NCI-H2227 (cell line): Measurements from ENCODE around the gene SERHL2.
"Not testable (repeated sequence)": the region's sequence is repeated elsewhere in the genome, so short reads cannot be mapped to it uniquely, and the experiment has no call there.

Experiments
- DNase-seq: peaks from one replicate; lab custom pipeline; 2025; ENCODE audit not compliant: unreplicated experiment; lab: John Stamatoyannopoulos, UW

The SERHL2 gene

GRCh38 chr22:42535082-42535731 is 18.5 kb upstream of the SERHL2 start:
- DNase-seq = peak; percentile 60

- DNase-seq = no peak
These were observed 17.6 kb upstream of the SERHL2 start for GRCh38 chr22:42536166-42536565.

DNA sequence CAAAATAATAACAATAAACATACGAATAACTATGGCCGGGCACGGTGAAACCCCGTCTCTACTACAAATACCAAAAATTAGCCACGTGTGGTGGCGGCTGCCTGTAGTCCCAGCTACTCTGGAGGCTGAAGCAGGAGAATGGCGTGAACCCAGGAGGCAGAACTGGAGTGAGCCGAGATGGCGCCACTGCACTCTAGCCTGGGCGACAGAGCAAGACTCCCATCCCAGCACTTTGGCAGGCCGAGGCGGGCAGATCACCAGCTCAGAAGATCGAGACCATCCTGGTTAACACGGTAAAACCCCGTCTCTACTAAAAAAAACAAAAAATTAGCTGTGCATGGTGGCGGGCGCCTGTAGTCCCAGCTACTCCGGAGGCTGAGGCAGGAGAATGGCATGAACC is 17.1 kb upstream of the SERHL2 start:
- not testable (repeated sequence) for DNase-seq

- not testable (repeated sequence) for DNase-seq
These were observed 16.4 kb upstream of the SERHL2 start for GRCh38 chr22:42537199-42537831.

- not testable (repeated sequence) for DNase-seq
These were observed 14.5 kb upstream of the SERHL2 start for GRCh38 chr22:42539236-42539771.

GRCh38 chr22:42544686-42545085 is 9.1 kb upstream of the SERHL2 start:
- no peak for DNase-seq

- DNase-seq = no peak
These were observed 6.2 kb upstream of the SERHL2 start for GRCh38 chr22:42547562-42547961.

DNA sequence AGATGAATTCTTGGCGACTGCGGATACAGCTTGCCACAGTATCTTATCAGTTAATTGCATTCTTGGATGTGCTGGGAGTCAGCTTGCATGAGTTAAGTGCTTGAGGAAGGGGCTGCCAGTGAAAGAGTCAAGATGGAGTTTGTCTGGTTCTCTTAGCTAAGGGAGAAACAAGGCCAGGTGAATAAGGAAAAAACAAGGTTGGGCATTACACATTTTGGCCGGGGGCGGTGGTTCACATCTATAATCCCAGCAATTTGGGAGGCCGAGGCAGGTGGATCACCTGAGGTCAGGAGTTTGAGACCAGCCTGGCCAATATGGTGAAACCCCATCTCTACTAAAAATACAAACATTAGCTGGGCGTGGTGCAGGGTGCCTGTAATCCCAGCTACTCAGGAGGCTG is 5.6 kb upstream of the SERHL2 start:
- DNase-seq = not testable (repeated sequence)

GRCh38 chr22:42548597-42549330 is 5.0 kb upstream of the SERHL2 start:
- no peak for DNase-seq

- DNase-seq = no peak
These were observed 4.3 kb upstream of the SERHL2 start for GRCh38 chr22:42549331-42550060.

DNA sequence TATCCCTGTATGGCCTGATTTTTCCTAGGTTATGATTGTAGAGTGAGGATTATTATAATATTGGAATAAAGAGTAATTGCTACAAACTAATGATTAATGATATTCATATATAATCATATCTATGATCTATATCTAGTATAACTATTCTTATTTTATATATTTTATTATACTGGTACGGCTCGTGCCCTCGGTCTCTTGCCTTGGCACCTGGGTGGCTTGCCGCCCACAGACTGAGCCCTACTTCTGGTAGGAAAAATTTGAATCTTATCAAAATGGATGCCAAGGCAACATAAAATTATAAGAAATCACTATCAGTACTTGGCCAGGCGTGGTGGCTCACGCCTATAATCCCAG is 1.5 kb upstream of the SERHL2 start:
- DNase-seq = not testable (repeated sequence)

- no peak for DNase-seq
These were observed 6.6 kb downstream of the SERHL2 start for GRCh38 chr22:42560381-42560780.

DNA sequence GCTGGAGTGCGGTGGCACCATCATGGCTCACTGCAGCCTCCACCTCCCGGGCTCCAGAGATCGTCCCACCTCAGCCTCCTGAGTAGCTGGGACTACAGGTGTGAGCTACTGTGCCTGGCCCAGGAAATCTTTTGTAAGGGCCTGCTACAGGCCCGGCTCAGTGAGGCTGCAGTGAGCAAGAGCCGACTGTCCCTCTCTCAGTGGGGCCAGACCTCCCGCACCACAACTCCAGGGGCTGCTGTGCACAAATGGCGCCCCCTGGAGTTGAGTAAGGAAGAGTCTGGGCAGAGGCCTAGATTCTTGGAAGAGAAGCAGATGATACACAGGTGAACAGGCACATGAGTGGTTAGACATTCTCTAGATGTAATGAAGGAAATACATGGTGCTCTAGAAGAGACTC is 7.0 kb downstream of the SERHL2 start:
- peak; percentile 6 for DNase-seq

DNA sequence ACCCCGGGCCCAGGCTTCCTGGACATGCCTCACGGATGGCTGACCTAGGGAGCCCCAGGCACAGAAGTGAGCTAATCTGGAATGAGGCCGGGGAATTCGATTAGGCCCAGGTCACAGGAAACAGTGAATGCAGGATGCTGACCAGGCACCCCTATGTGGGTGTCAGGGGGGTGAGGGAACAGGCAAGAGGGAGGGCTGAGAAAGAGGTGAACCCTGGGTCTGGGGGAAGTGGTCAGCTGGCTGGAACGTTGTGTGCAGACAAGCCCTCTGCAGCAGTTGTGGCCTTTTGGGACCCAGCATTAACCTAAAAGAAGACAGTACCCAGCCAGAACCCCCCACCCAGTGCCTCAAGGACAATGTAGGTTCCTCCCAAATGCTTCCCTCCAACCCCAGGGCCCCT is 8.1 kb downstream of the SERHL2 start:
- no peak for DNase-seq

DNA sequence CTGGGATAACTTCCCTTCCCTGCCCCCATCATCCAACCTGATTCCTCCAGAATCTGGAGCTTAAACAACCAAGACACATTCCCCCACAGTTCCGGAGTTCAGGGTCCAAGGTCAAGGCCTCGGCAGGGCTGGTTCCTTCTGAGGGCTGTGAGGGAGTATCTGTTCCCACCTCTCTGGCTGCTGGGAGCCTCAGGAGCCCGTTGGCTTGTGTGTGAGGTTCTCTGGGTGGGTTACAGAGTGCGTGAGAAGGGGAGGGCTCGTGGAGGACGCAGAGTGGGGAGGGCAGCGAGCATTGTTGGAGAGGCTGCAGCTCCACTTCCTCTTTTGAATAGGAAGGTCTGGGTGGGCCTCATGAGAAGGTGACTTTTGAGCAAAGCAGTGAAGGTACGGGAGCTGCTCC is 8.5 kb downstream of the SERHL2 start:
- DNase-seq = no peak

- DNase-seq = no peak
These were observed 8.9 kb downstream of the SERHL2 start for GRCh38 chr22:42562684-42563083.

DNA sequence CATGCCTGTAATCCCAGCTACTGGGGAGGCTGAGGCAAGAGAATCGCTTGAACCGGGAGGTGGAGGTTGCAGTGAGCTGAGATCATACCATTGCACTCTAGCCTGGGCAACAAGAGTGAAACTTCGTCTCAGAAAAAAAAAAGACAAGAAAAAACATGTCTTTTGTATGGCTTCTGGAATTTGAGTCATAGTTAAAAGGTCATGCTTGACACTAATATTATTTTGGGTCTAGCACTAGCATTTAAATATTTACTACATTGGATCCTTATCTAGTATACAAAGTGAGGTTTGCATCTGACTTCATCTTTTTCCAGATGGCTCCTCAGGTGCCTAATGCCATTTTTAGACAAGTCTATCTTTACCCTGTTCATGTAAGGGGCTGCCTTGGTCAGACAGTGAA is 10.2 kb downstream of the SERHL2 start:
- not testable (repeated sequence) for DNase-seq

DNA sequence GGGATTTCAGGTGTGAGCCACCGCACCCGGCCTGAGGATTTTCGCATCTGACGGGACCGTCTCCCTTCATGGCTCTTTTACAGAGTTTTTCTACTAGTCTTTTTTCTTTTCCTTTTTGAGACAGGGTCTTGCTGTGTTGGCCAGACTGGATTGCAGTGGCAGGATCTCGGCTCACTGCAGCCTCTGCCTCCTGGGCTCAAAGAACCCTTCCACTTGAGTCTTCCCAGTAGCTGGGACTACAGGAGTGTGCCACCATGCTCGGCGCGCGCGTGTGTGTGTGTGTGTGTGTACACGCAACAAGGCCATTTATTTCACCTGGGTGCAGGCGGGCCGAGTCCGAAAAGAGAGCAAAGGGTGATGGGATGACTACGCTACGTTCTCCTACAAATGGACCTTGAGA is 10.9 kb downstream of the SERHL2 start:
- no peak for DNase-seq

DNA sequence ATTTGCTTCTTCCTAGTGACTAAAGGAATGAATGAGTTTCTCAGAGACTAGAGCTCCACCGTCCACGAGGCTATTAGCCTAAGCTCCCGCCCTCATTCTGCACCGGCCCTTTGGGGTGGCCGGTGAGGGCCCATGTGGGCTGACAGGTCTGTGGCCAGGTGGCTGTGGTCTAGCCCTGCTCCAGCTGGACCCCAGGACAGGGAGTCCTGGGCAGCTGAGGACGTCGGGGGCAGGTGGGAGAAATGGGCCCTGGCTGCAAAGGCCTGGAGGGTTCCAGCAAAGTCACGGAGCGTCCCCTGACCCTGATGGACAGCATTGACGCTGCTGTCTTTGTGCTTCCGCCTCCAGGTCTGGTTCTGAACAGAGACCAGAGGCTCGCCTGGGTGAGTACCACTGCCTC is 12.2 kb downstream of the SERHL2 start:
- no peak for DNase-seq

DNA sequence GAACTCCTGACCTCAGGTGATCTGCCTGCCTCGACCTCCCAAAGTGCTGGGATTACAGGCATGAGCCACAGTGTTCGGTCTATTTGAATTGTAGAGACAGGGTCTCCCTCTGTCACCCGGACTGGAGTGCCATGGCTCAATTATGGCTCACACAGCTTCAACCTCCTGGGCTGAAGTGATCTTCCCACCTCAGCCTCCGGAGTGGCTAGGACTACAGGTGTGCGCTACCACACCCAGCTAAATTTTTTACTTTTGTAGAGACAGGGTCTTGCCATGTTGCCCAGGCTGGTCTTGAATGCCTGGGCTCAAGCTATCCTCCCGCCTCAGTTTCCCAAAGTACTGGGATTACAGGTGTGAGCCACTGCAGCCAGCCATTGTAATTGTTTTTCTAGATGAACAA is 14.2 kb downstream of the SERHL2 start:
- not testable (repeated sequence) for DNase-seq

GRCh38 chr22:42570580-42570979 is 16.8 kb downstream of the SERHL2 start:
- not testable (repeated sequence) for DNase-seq
